HG02678 (cell line): ENCODE measurements around the gene PTPRG.
"Not testable (repeated sequence)": the region's sequence is repeated elsewhere in the genome, so short reads cannot be mapped to it uniquely, and the experiment has no call there.

ENCODE experiments used
- ATAC-seq: cut with Tn5 transposase; IDR thresholded peaks from one replicate; pipeline ENCODE4 v1.9.1; 2021; ENCODE audit warnings: mild to moderate bottlenecking, moderate library complexity; ENCODE audit not compliant: unreplicated experiment

PTPRG gene

GRCh38 chr3:61561374-61562041 is at the start of gene PTPRG:
PTPRG (plus strand) TSS chr3:61561571; CDS start chr3:61562288, 717 bp downstream.
- peak; percentile 57 for ATAC-seq

- no peak for ATAC-seq
Observed at GRCh38 chr3:61518590-61518989, 42.8 kb upstream of the PTPRG start.

GRCh38 chr3:61520966-61521628 is 40.3 kb upstream of the PTPRG start:
- peak; percentile 97 for ATAC-seq

DNA sequence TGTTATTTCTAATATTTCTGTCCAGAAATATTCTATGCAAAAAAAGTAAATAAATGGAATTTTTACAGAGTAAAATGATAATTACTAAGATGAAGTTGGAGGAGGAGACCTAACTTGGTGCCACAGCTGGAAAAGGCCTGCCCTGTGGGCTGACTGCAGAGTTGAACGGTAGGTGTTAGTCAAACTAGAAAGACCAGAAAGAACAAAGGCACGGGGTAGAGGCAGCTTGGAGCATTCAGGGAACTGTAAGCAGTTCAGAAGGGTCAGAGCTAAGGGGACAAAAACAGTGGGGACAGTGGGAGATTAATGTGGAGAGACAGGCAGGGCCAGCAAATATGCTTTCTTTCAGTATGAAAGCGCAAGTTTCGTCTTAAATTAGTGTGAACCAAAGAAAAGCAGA is 39.3 kb upstream of the PTPRG start:
- no peak for ATAC-seq

- no peak for ATAC-seq
Observed at GRCh38 chr3:61522626-61523025, 38.7 kb upstream of the PTPRG start.

DNA sequence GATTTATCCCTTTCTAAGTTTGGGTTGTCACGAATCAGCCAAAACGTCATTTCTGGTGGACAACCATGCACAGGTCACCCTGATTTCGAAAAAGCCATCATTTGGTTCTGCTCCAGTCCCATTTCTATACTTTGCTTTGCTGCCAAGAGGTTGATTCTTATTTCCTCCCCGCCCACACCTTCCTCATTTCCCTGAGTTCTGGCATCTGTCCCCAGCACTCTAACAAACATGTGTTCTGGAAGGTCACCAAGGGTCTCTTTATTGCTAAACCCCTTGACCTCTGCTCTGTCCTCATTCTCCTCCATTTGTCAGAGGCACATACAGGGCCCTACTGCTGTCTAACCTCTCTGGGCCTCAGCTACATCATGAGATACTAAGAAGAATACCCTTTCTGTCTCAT is 36.4 kb upstream of the PTPRG start:
- ATAC-seq: no peak

- ATAC-seq: no peak
Observed at GRCh38 chr3:61526308-61526707, 35.1 kb upstream of the PTPRG start.

DNA sequence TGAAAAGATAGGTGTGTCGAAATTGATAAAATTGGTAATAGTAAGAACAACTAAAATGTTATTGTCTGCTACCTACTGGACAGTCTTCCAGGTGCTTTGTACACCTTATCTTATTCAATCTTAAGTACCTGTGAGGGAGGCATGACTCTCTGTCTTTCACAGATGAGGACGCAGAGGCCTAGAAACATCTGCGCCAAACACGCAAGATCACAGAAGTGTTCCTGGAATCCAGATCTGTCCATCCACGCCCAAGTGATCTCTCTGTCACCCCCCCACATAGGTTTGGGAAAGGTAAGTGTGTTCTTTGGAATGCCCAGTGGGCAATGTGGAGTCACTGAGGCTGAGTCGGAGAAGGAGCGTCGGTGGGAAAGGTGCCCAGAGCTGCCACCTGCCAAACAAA is 34.4 kb upstream of the PTPRG start:
- ATAC-seq: no peak

- ATAC-seq: no peak
Observed at GRCh38 chr3:61530355-61530754, 31.0 kb upstream of the PTPRG start.

- ATAC-seq: no peak
Observed at GRCh38 chr3:61531528-61531927, 29.8 kb upstream of the PTPRG start.

GRCh38 chr3:61532739-61533500 is 28.5 kb upstream of the PTPRG start:
- no peak for ATAC-seq

DNA sequence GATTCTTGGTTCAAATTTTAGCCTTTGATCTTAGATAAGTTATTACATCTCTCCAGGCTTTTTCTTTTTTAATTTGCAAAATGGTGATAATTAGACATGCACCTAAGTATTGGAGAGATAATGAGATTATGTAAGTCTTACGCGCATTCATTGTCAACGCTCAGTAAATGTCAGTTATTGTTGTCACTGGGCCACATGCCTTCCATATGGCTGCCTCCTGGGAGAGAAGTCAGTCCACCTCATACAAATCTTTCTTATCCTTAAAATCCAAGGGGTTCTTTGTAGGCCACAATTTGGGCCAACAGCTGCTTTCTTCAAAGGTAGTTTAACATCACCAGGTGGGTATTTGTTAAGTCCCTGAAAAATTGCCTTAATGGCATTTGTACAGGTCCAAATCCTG is 25.5 kb upstream of the PTPRG start:
- ATAC-seq: no peak

DNA sequence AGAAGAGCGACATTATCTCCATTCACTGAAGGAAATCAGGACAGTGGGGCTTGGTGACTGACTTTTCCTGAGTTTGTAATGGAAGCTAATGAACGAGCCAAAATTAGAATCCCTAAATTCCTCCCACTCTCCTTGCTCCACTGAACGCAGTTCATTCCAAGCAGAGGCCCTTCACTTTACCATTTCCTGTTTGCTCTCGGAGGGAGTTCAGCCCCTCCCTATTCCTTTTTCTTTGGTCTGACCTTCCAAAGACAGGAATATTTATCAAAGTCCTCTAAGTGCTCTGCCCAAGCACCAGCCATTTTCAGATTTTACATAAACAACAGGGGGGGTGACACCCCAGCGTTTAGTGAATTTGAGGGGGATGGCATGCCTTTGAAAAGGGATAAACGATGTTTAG is 24.0 kb upstream of the PTPRG start:
- ATAC-seq: no peak

DNA sequence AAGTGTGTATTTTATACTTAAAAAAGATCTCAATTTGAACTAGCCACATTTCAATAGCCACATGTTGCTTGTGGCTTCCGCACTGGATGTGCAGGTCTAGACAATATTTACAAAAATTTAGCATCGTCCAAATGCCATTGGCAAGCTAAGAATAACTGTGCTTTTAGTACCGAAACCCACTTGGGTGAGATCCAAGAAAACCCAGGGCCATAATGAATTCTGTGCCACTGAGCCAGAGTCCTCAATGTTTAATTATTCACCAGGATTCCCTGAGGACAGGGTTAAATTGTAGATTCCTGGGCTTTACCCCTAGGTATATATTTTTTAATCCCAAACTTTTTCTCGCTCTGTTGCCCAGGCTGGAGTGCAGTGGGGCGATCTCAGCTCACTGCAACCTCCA is 22.9 kb upstream of the PTPRG start:
- ATAC-seq: no peak

- ATAC-seq: no peak
Observed at GRCh38 chr3:61541694-61542093, 19.7 kb upstream of the PTPRG start.

- no peak for ATAC-seq
Observed at GRCh38 chr3:61545716-61546115, 15.7 kb upstream of the PTPRG start.

- ATAC-seq: no peak
Observed at GRCh38 chr3:61547625-61548024, 13.7 kb upstream of the PTPRG start.

DNA sequence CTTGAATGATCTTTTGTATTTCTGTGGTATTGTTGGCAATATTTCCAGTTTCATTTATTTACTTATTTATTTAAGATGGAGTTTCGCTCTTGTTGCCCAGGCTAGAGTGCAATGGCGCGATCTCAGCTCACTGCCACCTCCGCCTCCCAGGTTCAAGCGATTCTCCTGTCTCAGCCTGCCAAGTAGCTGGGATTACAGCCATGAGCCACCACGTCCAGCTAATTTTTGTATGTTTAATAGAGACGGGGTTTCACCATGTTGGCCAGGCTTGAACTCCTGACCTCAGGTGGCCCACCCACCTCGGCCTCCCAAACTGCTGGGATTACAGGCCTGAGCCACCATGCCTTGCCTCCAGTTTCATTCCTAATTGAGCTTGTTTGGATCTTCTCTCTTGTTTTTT is 8.7 kb upstream of the PTPRG start:
- not testable (repeated sequence) for ATAC-seq

DNA sequence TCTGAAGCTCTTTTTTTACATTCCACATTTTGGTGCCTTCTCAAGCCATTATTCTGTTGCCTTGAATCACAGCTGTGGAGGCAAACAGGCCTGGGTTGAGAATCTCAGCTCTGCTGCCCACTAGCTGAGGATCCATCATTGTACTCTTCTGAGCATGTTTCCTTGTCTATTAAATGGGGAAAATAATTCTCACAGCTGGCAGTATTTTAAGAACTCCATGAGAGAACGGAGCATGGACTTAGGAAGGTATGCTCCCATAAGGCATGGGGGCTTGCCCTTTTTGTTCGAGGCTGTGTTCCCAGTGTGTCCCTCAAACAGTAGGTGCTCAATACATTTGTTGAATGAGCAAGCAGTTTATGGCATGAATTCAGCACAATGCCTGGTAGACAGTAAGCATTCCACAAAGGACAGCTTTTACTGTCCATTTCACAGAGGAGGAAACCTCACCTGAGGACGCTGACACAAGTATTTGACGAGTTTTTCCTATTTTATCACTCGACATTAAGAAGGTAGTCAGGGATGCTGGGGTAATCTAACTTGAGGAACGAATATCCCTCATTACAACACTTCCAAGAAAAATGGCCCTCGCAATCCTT is 2.1 kb upstream of the PTPRG start:
- ATAC-seq: no peak

- ATAC-seq: peak; percentile 57
Observed at GRCh38 chr3:61560517-61561373, 626 bp upstream of the PTPRG start.
